Glomerular endothelial cell (primary cell): ENCODE data around the gene DGKG. TPM values are rescaled to one million over a fixed set of nuclear protein-coding genes. Genes with fewer than 3 reads are reported as not detected.

Experiments
- DNase-seq: peaks from one replicate; pipeline ENCODE4 v3.0.0-alpha.2; 2011; ENCODE audit warnings: low read depth, low spot score; ENCODE audit errors: extremely low read depth
- total RNA-seq: library from RNA; depleted of rRNA; stranded (reverse); fragments of >200 nt; gene quantifications from 2 replicates; pipeline ENCODE4 v1.2.3, GENCODE V29; 2015

The DGKG gene
- total RNA-seq, 1 donor from 2014 or later: 3.8 TPM

- no peak for DNase-seq
These were observed 243.3 kb downstream of the DGKG start for GRCh38 chr3:186118692-186119091.

- DNase-seq: no peak
These were observed 244.4 kb downstream of the DGKG start for GRCh38 chr3:186117521-186118134.

DNA sequence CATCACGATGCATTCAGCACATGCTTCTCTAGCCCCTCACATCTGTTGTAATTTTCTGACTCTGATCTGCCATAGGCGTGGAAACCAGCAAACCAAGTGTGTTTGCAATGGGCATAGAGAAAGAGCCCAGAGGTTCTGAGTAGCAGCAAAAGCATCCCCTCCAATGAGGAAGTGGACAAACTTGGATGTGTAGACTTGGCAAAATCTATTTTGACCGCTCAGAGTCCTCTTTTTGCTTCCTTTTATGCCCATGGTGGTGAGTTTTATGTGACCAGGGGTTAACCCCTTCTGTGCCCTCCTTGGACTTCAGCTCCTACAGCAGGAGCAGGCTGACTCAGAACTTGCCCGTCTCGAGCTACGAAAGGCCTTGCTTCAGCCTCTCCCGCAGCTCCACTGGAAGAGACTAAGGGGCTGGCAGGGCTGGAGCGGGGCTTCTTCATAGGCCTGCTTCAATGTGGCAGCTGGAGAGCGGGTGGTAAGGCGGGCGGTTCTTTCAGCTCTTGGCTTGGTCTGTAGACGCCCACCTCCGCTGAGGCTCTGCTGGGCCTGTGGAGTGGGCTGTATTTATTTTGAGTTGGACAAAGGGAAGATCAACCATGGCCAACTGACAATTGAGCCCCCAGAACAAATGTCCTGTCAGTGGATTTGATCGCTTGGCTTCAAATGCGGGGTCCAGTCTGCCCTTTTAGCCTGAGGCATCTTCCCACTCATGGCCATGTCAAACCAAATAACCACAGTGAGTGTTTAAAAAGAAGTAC, 246.6 kb downstream of the DGKG start:
- DNase-seq: no peak

DNA sequence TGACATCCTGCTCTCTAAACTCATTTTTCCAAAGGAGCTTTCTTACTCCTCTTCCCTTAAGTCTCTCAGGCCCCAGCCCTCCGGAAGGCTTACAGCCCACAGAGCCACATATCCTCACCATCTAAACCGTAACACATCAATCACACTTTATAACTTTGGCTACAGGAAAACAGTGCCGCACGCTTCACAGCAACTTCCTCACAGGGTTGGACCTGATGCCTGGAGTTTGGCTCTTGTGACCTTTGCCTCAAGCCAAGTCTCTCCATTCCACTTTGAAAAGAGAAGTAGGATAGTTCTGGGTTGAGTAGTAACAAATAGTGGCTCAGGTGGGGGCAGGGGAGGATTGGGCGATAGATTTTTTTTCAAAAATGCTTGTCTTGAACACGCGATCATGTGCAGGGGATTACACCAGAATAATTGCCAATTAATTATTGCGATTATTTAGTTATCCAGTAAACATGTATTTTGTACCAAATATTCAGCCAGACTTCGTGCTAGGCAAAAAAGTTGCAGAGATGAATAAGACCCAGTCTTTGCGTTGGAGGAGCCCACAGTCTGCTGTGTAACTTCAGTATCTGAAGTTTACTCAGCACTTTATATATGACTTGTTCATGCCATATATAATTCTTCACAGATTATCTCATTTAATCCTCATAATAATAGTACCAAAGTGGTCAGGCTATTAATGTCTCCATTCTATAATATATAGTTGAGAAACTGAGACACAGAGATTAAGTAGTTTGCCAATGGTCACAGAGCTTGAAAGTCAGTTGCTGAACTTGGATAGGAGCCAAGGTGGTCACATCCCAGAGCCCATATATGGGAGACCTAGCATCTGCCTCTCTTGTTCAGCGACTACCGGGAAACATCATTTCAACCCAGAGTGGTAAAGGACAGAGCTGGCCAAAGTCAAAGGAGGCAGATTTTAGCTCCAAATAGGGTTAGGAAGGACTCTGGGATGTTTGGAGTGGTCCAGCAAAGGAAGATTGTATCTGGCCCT, 250.8 kb downstream of the DGKG start:
- DNase-seq: no peak

GRCh38 chr3:186109897-186110803, 251.9 kb downstream of the DGKG start:
- DNase-seq: no peak

GRCh38 chr3:186108941-186109865, 252.8 kb downstream of the DGKG start, which contains the start of gene ETV5:
Gene ETV5, minus strand, starts transcription at chr3:186109089. Its CDS starts 3,221 bp downstream, at chr3:186105868.
- DNase-seq: peak; percentile 93

- no peak for DNase-seq
These were observed 253.7 kb downstream of the DGKG start for GRCh38 chr3:186108106-186108940.

DNA sequence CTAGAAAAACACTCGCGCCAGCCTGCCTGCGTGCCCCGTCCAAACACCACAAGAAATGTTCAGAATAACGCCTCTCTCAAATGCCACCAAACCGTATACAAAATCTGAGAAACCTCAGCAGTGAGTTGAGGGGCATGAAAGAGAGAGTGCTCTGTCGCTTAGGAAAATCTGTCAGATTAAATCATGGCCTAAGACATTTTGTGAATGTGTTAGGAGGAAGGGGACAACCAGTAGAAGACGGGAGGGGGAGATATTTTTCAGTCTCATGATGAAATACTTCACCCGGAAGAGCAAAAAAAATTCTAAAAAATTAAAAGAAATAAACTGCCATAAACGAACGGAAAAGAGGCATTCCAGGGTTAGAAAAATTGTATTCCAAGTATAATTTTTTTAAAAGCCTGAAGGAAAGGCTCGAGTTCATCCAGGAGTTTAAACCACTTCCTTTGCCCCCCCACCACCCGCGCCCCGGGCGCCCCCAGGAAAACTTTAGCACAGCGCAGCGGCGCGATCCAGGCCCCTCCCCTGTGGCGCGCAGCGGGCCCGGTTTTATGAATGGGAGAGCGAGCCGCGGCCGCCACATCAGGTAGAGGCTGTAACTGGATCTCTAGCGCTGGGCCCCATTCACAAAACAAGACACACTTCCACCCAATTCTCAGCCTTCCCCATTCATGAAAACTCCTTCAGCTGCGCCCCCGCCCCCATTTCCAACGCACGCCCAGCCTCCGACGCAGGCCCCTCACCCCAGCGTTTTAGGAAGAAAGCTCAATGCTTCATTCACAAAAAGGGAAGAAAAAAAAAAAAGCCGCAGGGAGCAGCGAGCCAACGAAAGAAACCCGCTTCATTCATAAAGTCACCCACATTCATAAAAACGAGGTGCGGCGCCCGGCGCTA, 254.6 kb downstream of the DGKG start:
- DNase-seq: no peak

DNA sequence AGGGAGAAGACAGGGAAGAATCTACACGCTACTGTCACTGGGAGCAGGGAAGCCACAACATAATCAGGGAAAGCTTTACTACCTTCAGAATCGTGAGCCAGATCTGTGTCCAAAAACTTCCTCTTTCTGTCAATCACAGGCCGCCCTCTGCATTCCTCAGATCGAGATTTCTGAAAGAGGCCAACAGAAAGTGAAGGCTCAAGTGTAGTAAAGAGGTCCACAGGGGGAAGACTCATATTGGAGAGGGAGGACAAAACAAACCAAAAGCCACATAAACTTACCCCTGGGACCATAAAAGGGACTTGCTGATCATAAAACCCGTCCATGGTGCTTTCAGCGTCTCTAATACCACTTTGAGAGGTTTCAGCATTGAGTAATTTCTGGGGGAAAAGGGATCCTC, 256.5 kb downstream of the DGKG start:
- no peak for DNase-seq

- DNase-seq: no peak
These were observed 259.3 kb downstream of the DGKG start for GRCh38 chr3:186102687-186103086.

DNA sequence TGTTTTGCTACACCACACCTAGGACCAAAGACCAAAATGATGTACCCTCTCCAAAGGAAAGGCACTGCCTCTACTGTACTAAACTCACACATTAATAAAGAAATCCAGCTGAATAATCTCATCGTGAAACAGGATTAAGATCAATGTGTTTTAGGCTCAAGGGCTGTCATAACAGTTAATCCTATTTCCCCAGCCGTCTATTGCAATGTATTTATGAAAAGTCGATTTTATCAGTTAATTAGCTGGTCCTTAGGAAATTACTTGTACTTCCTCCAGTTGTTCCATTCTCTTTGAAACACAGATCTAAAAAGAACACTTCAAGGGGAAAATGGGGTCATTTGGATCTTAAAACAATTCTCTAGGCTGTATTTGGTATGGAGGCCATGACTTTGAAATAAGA, 261.6 kb downstream of the DGKG start:
- no peak for DNase-seq

- no peak for DNase-seq
These were observed 262.9 kb downstream of the DGKG start for GRCh38 chr3:186099178-186099577.

DNA sequence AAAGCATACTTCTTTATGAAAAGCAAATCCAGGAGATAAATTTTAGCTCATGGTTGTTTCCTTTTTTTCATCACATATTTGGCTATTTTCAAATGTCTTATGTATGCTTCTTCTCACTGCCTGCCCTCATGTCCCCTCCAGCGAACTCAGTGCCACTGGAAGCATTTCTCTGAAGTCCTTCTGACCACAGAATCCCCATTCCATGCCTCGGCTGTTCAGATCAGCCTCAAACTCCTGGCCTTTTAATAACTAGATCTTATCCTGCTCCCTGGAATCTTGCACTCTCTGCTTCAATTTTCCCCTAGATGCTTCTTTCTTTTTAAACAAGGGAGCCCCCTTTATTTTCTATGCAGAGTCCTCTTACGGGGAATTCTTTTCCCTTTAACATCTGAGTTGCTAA, 263.3 kb downstream of the DGKG start:
- no peak for DNase-seq

DNA sequence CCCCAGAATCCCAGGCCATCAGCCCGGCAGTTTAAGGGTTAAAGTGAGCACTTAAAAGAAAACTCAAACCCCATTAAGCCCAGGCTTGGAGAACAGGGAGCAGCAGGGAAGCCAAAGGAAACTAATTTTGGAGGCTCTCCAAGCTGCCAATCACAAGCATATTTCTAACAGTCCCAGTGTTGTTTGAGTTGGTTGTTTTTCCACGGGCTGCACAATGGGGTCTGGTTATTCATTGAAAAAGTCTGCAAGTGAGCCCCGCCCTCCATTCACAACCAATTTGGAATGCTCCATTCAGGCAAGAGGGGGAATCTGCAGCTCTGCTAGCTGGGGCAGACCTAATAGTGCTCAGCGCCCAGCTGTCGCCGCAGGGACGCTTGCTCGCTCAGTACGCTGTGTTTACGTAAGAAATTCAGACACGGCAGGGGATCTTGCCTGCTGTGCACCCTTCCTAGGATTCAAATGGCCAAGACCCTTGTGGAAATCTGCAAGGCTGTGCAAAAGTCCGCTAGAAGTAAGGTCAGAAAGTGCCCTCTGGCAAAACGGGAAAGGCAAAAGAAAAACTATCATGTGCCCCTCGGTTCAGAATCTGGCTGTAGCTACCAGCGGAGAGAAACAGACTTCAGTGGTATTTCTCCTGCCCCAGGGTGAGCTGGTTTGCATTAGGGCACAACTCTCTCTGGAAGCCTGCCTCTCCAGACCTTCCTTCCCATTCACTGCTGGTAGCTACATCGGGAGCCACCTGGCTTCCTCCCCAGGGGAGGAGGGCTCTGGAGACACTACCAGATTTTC, 264.2 kb downstream of the DGKG start:
- DNase-seq: peak; percentile 69

DNA sequence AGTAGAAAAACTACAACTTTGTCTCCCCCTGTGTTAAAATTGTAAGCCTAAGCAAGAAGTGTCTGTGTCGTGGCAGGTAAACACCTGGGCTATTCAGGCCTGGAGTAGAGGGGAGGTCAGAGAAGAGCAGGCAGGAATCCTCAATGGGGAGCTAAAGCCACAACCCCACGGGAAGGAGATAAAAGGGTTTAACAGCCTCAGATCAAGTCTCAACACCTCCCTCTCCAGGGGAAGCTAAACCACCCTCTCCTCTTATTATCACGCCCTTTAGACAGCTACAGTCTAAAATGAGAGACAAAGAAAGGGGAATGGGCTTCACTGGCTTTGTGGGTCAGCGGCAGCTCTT, 264.7 kb downstream of the DGKG start:
- no peak for DNase-seq
